MM.1S (cell line): ENCODE data around the gene BTC.

ENCODE experiments used
- DNase-seq: peaks from one replicate; pipeline ENCODE4 v3.0.0-alpha.2; 2015
- H2AFZ ChIP-seq: fragments of 300-600 bp; sonication (generic); 2 replicates; pipeline ENCODE4 v1.6.0; 2016; ENCODE audit warnings: antibody characterized with exemption, low read length
- H3F3A ChIP-seq: fragments of 300-600 bp; sonication (generic); 2 replicates; pipeline ENCODE4 v1.6.1; 2016; ENCODE audit warnings: mild to moderate bottlenecking, antibody characterized with exemption, low read length, moderate library complexity, mixed read lengths; ENCODE audit not compliant: insufficient read depth
- H3K27ac ChIP-seq: fragments of 300-600 bp; sonication (generic); 2 replicates; pipeline ENCODE4 v1.5.1; 2016; ENCODE audit warnings: mild to moderate bottlenecking, low read length
- H3K27me3 ChIP-seq: fragments of 300-600 bp; sonication (generic); replicated peaks from 2 replicates; pipeline ENCODE4 v1.6.0; 2016; ENCODE audit warnings: low read length; ENCODE audit not compliant: insufficient read depth
- H3K36me3 ChIP-seq: fragments of 300-600 bp; sonication (generic); replicated peaks from 2 replicates; pipeline ENCODE4 v1.6.1; 2016; ENCODE audit warnings: mild to moderate bottlenecking, low read length, mixed read lengths; ENCODE audit not compliant: insufficient read depth
- H3K4me1 ChIP-seq: fragments of 300-600 bp; sonication (generic); 2 replicates; pipeline ENCODE4 v1.6.1; 2016; ENCODE audit warnings: low read length, mixed read lengths
- H3K4me2 ChIP-seq: fragments of 300-600 bp; sonication (generic); 2 replicates; pipeline ENCODE4 v1.6.0; 2016; ENCODE audit warnings: low read depth, low read length
- H3K4me3 ChIP-seq: fragments of 300-600 bp; sonication (generic); 2 replicates; pipeline ENCODE4 v1.5.1; 2016; ENCODE audit warnings: low read length, mixed read lengths
- H3K79me2 ChIP-seq: fragments of 300-600 bp; sonication (generic); 2 replicates; pipeline ENCODE4 v1.6.1; 2016; ENCODE audit warnings: mixed run types, low read length, mixed read lengths
- H3K9ac ChIP-seq: fragments of 300-600 bp; sonication (generic); 2 replicates; pipeline ENCODE4 v1.6.1; 2016; ENCODE audit warnings: low read length, mixed read lengths
- H3K9me2 ChIP-seq: fragments of 300-600 bp; sonication (generic); replicated peaks from 2 replicates; pipeline ENCODE4 v1.6.1; 2016; ENCODE audit warnings: mild to moderate bottlenecking, low read length, mixed read lengths; ENCODE audit not compliant: insufficient read depth
- H3K9me3 ChIP-seq: fragments of 300-600 bp; sonication (generic); replicated peaks from 2 replicates; pipeline ENCODE4 v1.6.1; 2016; ENCODE audit warnings: mild to moderate bottlenecking, low read length, mixed read lengths; ENCODE audit not compliant: insufficient read depth
- H4K20me1 ChIP-seq: fragments of 300-600 bp; sonication (generic); 2 replicates; pipeline ENCODE4 v1.6.1; 2016; ENCODE audit warnings: mild to moderate bottlenecking, low read length, moderate library complexity, mixed read lengths; ENCODE audit not compliant: insufficient read depth
- EZH2 ChIP-seq: fragments of 300-600 bp; sonication (generic); optimal IDR thresholded peaks from 2 replicates; pipeline ENCODE3; 2017; ENCODE audit warnings: low read depth, mild to moderate bottlenecking, antibody characterized with exemption, low read length, mixed read lengths
- EZH2phosphoT487 ChIP-seq: fragments of 300-600 bp; sonication (generic); IDR thresholded peaks from 2 replicates; pipeline ENCODE4 v1.6.1; 2018; ENCODE audit warnings: antibody characterized with exemption, low read length
- TF ChIP-seq, protein P1 (sequence below): fragments of 300-600 bp; sonication (generic); IDR thresholded peaks from 2 replicates; pipeline ENCODE4 v1.5.1; 2016; ENCODE audit warnings: antibody characterized with exemption, low read length, mixed read lengths

BTC gene

DNA sequence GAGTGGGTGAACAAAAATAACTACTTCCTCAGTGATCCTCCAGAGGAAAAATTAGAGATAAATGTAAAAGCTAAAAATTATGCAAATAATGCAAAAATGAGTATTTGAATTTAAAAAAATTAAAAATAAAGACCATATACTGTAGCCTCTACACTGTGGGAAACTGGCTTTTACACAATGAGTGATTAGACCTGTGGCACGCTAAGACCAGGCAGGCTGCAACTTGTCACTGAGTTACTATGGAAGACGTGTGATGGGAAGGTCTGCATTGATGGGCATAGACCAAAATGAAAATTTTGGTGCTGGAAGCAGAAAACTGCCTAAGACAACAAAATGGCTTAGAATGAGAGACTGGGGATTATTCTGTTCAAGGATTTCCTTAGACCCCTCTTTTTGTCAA lies 30.2 kb downstream of the BTC start:
- Histone ChIP-seq H2AFZ (no peak overlapping the region), H3K9ac (no peak overlapping the region), H3K36me3 (no peaks in the 10 kb centered on the region), H3K4me1 (no peaks in the 10 kb centered on the region), H3K9me3 (no peaks in the 10 kb centered on the region), H3K27me3 (no peaks in the 10 kb centered on the region), H4K20me1 (no peaks in the 10 kb centered on the region), H3K79me2 (no peaks in the 10 kb centered on the region), H3K27ac (no peak overlapping the region), H3K4me2 (no peak overlapping the region), H3K9me2 (no peaks in the 10 kb centered on the region; the same call in 1 of the 2 replicates), H3F3A (no peaks in the 10 kb centered on the region), H3K4me3 (no peak overlapping the region)
- no peak for DNase-seq
- no peak for TF ChIP-seq EZH2
- no peak for TF ChIP-seq EZH2phosphoT487
- TF ChIP-seq, protein P1, sequence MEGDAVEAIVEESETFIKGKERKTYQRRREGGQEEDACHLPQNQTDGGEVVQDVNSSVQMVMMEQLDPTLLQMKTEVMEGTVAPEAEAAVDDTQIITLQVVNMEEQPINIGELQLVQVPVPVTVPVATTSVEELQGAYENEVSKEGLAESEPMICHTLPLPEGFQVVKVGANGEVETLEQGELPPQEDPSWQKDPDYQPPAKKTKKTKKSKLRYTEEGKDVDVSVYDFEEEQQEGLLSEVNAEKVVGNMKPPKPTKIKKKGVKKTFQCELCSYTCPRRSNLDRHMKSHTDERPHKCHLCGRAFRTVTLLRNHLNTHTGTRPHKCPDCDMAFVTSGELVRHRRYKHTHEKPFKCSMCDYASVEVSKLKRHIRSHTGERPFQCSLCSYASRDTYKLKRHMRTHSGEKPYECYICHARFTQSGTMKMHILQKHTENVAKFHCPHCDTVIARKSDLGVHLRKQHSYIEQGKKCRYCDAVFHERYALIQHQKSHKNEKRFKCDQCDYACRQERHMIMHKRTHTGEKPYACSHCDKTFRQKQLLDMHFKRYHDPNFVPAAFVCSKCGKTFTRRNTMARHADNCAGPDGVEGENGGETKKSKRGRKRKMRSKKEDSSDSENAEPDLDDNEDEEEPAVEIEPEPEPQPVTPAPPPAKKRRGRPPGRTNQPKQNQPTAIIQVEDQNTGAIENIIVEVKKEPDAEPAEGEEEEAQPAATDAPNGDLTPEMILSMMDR: no peak

DNA sequence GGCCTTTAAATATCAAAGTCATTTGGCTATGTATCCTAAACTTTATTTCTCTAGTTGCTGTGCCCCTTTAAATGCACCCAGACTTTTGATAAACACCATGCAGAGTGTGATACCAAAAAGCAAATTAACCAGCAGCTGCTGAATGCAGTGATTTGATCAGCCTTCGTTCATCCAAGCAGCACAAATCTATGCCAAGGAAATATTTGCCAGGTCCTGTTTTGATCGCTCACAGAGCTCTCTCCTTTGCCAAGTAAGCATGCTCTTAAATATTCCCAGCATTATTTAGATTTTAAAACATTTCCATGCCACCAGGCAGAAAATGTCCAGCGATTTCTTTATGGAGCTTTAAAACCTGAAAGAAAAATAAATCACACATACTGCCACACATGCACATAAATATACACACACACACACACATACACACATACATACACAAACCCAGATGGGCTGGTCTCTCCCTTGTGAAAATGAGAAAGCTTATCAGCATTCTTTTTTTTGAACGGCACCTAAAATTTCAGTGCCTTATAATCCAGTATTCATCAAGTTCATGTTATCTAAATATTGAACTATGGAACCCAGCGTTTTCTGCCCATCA lies 35.7 kb downstream of the BTC start:
- Histone ChIP-seq H3K4me2 (no peak overlapping the region), H4K20me1 (no peaks in the 10 kb centered on the region), H3K27ac (no peak overlapping the region), H3K9me2 (no peaks in the 10 kb centered on the region), H3K79me2 (no peaks in the 10 kb centered on the region), H3K4me1 (no peaks in the 10 kb centered on the region), H3K27me3 (no peaks in the 10 kb centered on the region), H3F3A (no peaks in the 10 kb centered on the region), H3K9ac (no peak overlapping the region), H3K36me3 (no peaks in the 10 kb centered on the region), H2AFZ (no peak overlapping the region), H3K9me3 (no peaks in the 10 kb centered on the region), H3K4me3 (no peak overlapping the region)
- TF ChIP-seq EZH2: no peak
- TF ChIP-seq, protein P1: no peak
- no peak for TF ChIP-seq EZH2phosphoT487
- no peak for DNase-seq

DNA sequence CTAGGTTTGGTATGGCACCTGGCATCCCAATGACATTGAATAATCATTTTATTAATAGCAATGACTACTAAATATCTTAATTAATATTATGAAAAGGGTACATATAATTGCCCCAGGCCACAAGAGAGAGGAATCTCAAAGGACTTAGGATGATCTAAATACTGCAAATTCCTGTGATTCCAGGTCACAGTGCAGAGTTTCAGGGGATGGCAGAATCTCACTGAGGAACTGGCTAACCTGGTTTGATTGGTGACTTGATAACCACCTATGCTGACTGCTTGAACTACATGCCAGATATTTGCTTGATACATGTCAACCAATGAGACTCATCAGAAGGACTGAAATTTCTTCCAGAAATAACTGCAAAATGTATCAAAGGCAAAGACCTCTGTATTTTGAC lies 37.2 kb downstream of the BTC start:
- Histone ChIP-seq H3K4me3 (no peak overlapping the region), H3K79me2 (no peaks in the 10 kb centered on the region), H3K27ac (no peak overlapping the region), H3K36me3 (no peaks in the 10 kb centered on the region), H3F3A (no peaks in the 10 kb centered on the region), H3K9me3 (no peaks in the 10 kb centered on the region), H3K4me1 (no peaks in the 10 kb centered on the region), H3K9me2 (no peaks in the 10 kb centered on the region), H3K4me2 (no peak overlapping the region), H3K9ac (no peak overlapping the region), H2AFZ (no peak overlapping the region), H4K20me1 (no peaks in the 10 kb centered on the region), H3K27me3 (no peaks in the 10 kb centered on the region)
- DNase-seq: no peak
- TF ChIP-seq EZH2phosphoT487 (no peak), EZH2 (no peak)
- TF ChIP-seq, protein P1: no peak
